B cell (primary cell): ENCODE data around the gene ITGA3. TPM values are rescaled to one million over a fixed set of nuclear protein-coding genes. Genes with fewer than 3 reads are reported as not detected.

ENCODE experiments used
- ATAC-seq: fragments of 200-7000 bp; cut with Tn5 transposase; one replicate; pipeline ENCODE4 v1.10.0; 2021; ENCODE audit warnings: low read depth, mild to moderate bottlenecking, moderate number of reproducible peaks, moderate library complexity
- CTCF ChIA-PET: fragments of 350-600 bp; sonication (Branson Sonifier 250); formaldehyde crosslinking; loops from one replicate; lab custom pipeline; 2021; ENCODE audit warnings: antibody characterized with exemption, inconsistent platforms; lab: Charles Lee
- POLR2A ChIA-PET: fragments of 350-600 bp; sonication (Branson Sonifier 250); formaldehyde crosslinking; loops from one replicate; lab custom pipeline; 2021; ENCODE audit warnings: antibody characterized with exemption; lab: Charles Lee
- DNase-seq: peaks from one replicate; pipeline ENCODE4 v3.0.0; 2013
- H2AFZ ChIP-seq: 2 replicates; pipeline ENCODE4 v1.6.1; 2012; ENCODE audit warnings: mild to moderate bottlenecking, low read depth, low read length; ENCODE audit not compliant: insufficient read depth, poor library complexity, severe bottlenecking
- H3K27ac ChIP-seq, 2 donors: 1 replicate in 1 of 2; 2 replicates in 1 of 2; pipeline ENCODE4 v1.5.1; 2012 to 2013; ENCODE audit warnings: low read length in 2 of 2, mild to moderate bottlenecking in 2 of 2, moderate library complexity in 1 of 2
- H3K27me3 ChIP-seq, 4 experiments: fragments of 200-600 bp in 1 of 4; sonication (generic) in 1 of 4; replicated peaks in 1 of 4; 1 replicate in 2 of 4; 2 replicates in 2 of 4; pipeline versions ENCODE4 v1.6.1 to v1.7.0; 2013 to 2016; ENCODE audit warnings: low read length in 3 of 4, mild to moderate bottlenecking in 2 of 4, mixed read lengths in 1 of 4, moderate library complexity in 1 of 4; ENCODE audit not compliant: insufficient read depth in 4 of 4, control insufficient read depth in 3 of 4; ENCODE audit errors: control extremely low read depth in 1 of 4
- H3K36me3 ChIP-seq, 2 experiments: replicated peaks in 1 of 2; 1 replicate in 1 of 2; 2 replicates in 1 of 2; pipeline versions ENCODE4 v1.6.1 to v1.7.1; 2013; ENCODE audit warnings: low read length in 1 of 2; ENCODE audit not compliant: insufficient read depth in 2 of 2, control insufficient read depth in 1 of 2; ENCODE audit errors: control extremely low read depth in 1 of 2, extremely low read depth in 1 of 2
- H3K4me1 ChIP-seq, 2 donors: fragments of 200-600 bp in 1 of 2; sonication (generic) in 1 of 2; 1 replicate in 1 of 2; 2 replicates in 1 of 2; pipeline versions ENCODE4 v1.5.1 to v1.6.1; 2013 to 2017; ENCODE audit warnings: low read length in 2 of 2; ENCODE audit not compliant: control insufficient read depth in 2 of 2, insufficient read depth in 2 of 2
- H3K4me2 ChIP-seq: replicated peaks from 2 replicates; pipeline ENCODE3; 2012; ENCODE audit warnings: mild to moderate bottlenecking, low read depth, low read length; ENCODE audit not compliant: poor library complexity, severe bottlenecking
- H3K4me3 ChIP-seq, 5 experiments: fragments of 200-600 bp in 1 of 5; sonication (generic) in 1 of 5; 1 replicate in 3 of 5; 2 replicates in 2 of 5; pipeline versions ENCODE4 v1.5.1 to v1.7.0; 2011 to 2016; ENCODE audit warnings: low read length in 4 of 5, mild to moderate bottlenecking in 4 of 5, low read depth in 2 of 5, control low read depth in 1 of 5, moderate library complexity in 1 of 5; ENCODE audit not compliant: insufficient read depth in 1 of 5; ENCODE audit errors: control extremely low read depth in 1 of 5, extremely low read depth in 1 of 5
- H3K79me2 ChIP-seq: fragments of 200-600 bp; sonication (generic); one replicate; pipeline ENCODE4 v1.6.0; 2016; ENCODE audit warnings: low read length; ENCODE audit not compliant: control insufficient read depth, insufficient read depth
- H3K9ac ChIP-seq: fragments of 200-600 bp; sonication (generic); 2 replicates; pipeline ENCODE4 v1.6.1; 2017; ENCODE audit warnings: mild to moderate bottlenecking, low read length, moderate library complexity
- H3K9me3 ChIP-seq, 3 donors: one replicate each; pipeline versions ENCODE4 v1.6.1 to v1.7.1; 2013; ENCODE audit warnings: low read length in 2 of 3; ENCODE audit not compliant: control insufficient read depth in 2 of 3, insufficient read depth in 1 of 3; ENCODE audit errors: control extremely low read depth in 1 of 3
- H4K20me1 ChIP-seq: 2 replicates; pipeline ENCODE4 v1.6.0; 2012; ENCODE audit warnings: mild to moderate bottlenecking, low read length; ENCODE audit not compliant: insufficient read depth, control insufficient read depth, poor library complexity, severe bottlenecking
- H3K27ac Mint-ChIP-seq: one replicate; pipeline ENCODE4 v1.8.0; 2021; ENCODE audit warnings: mixed read lengths
- H3K27me3 Mint-ChIP-seq: one replicate; pipeline ENCODE4 v1.8.0; 2021; ENCODE audit warnings: mixed read lengths
- H3K4me1 Mint-ChIP-seq: one replicate; pipeline ENCODE4 v1.8.0; 2021; ENCODE audit warnings: mixed read lengths
- H3K4me3 Mint-ChIP-seq: one replicate; pipeline ENCODE4 v1.8.0; 2021; ENCODE audit warnings: mixed read lengths
- H3K9me3 Mint-ChIP-seq: one replicate; pipeline ENCODE4 v1.8.0; 2022; ENCODE audit warnings: mixed read lengths; ENCODE audit not compliant: insufficient read depth
- EZH2 ChIP-seq: IDR thresholded peaks from 2 replicates; pipeline ENCODE4 v1.6.1; 2012; ENCODE audit warnings: borderline replicate concordance, low read depth, mild to moderate bottlenecking, moderate library complexity, low read length; ENCODE audit not compliant: insufficient read depth, poor library complexity, severe bottlenecking
- WGBS: methylation state at CpG from one replicate; pipeline ENCODE4 v1.1.5; 2013; ENCODE audit warnings: missing lambda C conversion rate; ENCODE audit not compliant: insufficient coverage; 5-methylcytosine and 5-hydroxymethylcytosine counted together
- intact Hi-C: fragments of 100-400 bp; cut with micrococcal nuclease; formaldehyde crosslinking; loops from one replicate; pipeline ENCODE4 v1.10.0; 2022
- polyA plus RNA-seq: library from polyadenylated mRNA; depleted of rRNA; stranded (reverse); fragments of >200 nt; gene quantifications from 2 replicates; pipeline ENCODE4 v1.2.3, GENCODE V29; 2012
- total RNA-seq, 2 donors: library from RNA; stranded (reverse); fragments of 120-200 nt in 1 of 2; gene quantifications; 1 replicate in 1 of 2; 2 replicates in 1 of 2; pipeline versions ENCODE4 v1.2.3 to v1.2.4, GENCODE V29; 2013 to 2022
- TF ChIP-seq, protein P1 (sequence below): fragments of 200-600 bp; IDR thresholded peaks from one replicate; pipeline ENCODE4 v1.8.0; 2022; ENCODE audit warnings: antibody characterized with exemption, mild to moderate bottlenecking

The ITGA3 gene
- total and polyA plus RNA-seq, 2 donors (not counting 1 experiment from before 2014, with no cell fraction given), result 11.9 to 13.3 TPM

DNA sequence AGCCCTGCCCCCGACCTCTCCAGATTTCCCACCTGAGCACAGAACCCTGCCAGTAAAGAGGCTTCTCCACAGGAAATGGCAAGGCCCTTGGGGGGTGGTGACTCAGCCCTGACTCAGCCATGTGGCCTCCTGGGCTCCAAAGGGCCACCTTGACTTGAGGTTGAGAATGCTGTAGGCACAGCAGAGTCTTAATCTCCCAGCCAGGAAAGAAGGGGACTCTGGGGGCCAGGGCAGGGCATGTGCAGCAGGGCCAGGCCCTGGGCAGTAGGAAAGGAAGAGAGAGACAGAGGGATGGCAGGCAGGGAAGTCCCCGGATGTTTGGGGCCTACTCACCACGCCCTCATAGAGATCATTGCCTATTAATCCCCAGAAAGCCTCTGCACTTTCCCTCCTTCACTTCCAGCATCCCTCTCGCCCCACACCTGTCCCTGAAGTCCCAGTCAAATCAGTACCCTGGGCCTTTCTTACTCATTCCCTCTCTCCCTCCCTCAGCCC lies 4.8 kb upstream of the ITGA3 start:
- H3K9me3 Mint-ChIP-seq, result no peaks in the 10 kb centered on the region
- intact Hi-C loops, result no loop called here
- CTCF ChIA-PET, result interaction anchor here (0.7 kb wide), 1 partner anchor 177 kb away, joined by 3 read pairs; no protein-coding TSS in a partner anchor
- no peak for TF ChIP-seq EZH2
- TF ChIP-seq, protein P1, sequence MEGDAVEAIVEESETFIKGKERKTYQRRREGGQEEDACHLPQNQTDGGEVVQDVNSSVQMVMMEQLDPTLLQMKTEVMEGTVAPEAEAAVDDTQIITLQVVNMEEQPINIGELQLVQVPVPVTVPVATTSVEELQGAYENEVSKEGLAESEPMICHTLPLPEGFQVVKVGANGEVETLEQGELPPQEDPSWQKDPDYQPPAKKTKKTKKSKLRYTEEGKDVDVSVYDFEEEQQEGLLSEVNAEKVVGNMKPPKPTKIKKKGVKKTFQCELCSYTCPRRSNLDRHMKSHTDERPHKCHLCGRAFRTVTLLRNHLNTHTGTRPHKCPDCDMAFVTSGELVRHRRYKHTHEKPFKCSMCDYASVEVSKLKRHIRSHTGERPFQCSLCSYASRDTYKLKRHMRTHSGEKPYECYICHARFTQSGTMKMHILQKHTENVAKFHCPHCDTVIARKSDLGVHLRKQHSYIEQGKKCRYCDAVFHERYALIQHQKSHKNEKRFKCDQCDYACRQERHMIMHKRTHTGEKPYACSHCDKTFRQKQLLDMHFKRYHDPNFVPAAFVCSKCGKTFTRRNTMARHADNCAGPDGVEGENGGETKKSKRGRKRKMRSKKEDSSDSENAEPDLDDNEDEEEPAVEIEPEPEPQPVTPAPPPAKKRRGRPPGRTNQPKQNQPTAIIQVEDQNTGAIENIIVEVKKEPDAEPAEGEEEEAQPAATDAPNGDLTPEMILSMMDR, result no peak
- DNase-seq (no peak), ATAC-seq (peak; percentile 19)
- H3K4me3 ChIP-seq, result no peak overlapping the region
- H3K9me3 ChIP-seq, result peaks cover 0 to 3% (median 0%) of the 10 kb centered on the region in 3 donors
- H3K4me2 ChIP-seq, result no peak overlapping the region
- H3K4me3 Mint-ChIP-seq, result no peak overlapping the region
- WGBS, result 68% methylated on average over 2 of the region's 4 CpGs
- no peaks in the 10 kb centered on the region for H4K20me1 ChIP-seq
- H2AFZ ChIP-seq, result no peak overlapping the region
- peaks cover 22% of the 10 kb centered on the region for H3K27me3 Mint-ChIP-seq
- POLR2A ChIA-PET, result no interaction called here
- no peak overlapping the region for H3K9ac ChIP-seq
- no peaks in the 10 kb centered on the region for H3K36me3 ChIP-seq
- peaks cover 8% of the 10 kb centered on the region for H3K4me1 Mint-ChIP-seq
- no peak overlapping the region for H3K27ac ChIP-seq
- no peak overlapping the region for H3K27ac Mint-ChIP-seq
- H3K4me1 ChIP-seq, result peaks cover 3 to 6% of the 10 kb centered on the region in 2 donors
- peaks cover 0 to 17% (median 0%) of the 10 kb centered on the region in 4 experiments for H3K27me3 ChIP-seq
- H3K79me2 ChIP-seq, result no peaks in the 10 kb centered on the region

DNA sequence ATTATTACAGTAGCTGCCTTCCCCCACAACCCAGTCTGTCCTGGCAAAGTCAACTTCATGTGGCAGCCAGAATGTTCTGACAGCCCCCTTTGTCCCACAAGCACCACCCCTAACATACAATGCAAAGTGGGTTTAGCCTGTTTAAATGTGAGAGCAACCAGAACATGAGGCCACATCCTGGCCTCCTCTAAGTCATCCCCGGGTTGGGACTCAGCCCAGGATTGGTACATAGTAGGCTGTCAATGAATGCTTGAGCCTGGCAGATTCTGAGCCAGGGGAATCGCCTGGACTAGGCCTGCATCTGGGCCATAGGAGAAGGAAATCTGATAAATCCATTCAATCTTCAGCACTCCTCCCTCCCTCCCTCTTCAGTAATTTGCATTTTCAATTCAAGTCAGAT lies 4.3 kb upstream of the ITGA3 start:
- Mint-ChIP-seq H3K27ac (no peak overlapping the region), H3K4me1 (peaks cover 11% of the 10 kb centered on the region), H3K9me3 (no peaks in the 10 kb centered on the region), H3K27me3 (peaks cover 22% of the 10 kb centered on the region), H3K4me3 (no peak overlapping the region)
- peaks cover 0 to 3% (median 0%) of the 10 kb centered on the region in 3 donors for H3K9me3 ChIP-seq
- 64% methylated on average over 1 of the region's 2 CpGs for WGBS
- peaks cover 0 to 19% (median 0%) of the 10 kb centered on the region in 4 experiments for H3K27me3 ChIP-seq
- H3K27ac ChIP-seq, result no peak overlapping the region
- no peak for ATAC-seq
- no peak overlapping the region for H2AFZ ChIP-seq
- H3K4me3 ChIP-seq, result no peak overlapping the region
- H3K36me3 ChIP-seq, result no peaks in the 10 kb centered on the region
- intact Hi-C loops, result no loop called here
- no peak overlapping the region for H3K9ac ChIP-seq
- ChIA-PET POLR2A (no interaction called here), CTCF (interaction anchor here (0.7 kb wide), 1 partner anchor 178 kb away, joined by 3 read pairs; no protein-coding TSS in a partner anchor)
- peaks cover 3 to 8% of the 10 kb centered on the region in 2 donors for H3K4me1 ChIP-seq
- TF ChIP-seq, protein P1, result no peak
- TF ChIP-seq EZH2, result no peak
- no peak for DNase-seq
- H4K20me1 ChIP-seq, result no peaks in the 10 kb centered on the region
- H3K4me2 ChIP-seq, result no peak overlapping the region
- no peaks in the 10 kb centered on the region for H3K79me2 ChIP-seq
